VCaP (cell line): ENCODE results near the gene NAA38.
"Not testable (repeated sequence)": the region's sequence is repeated elsewhere in the genome, so short reads cannot be mapped to it uniquely, and the experiment has no call there.

ENCODE experiments used
- H3K27ac ChIP-seq: fragments of 450-650 bp; 2 replicates; pipeline ENCODE4 v1.5.1; 2017
- CTCF ChIP-seq: fragments of 450-650 bp; conservative IDR thresholded peaks from 2 replicates; pipeline ENCODE4 v1.5.1; 2017; ENCODE audit warnings: mild to moderate bottlenecking, moderate library complexity

The NAA38 gene

GRCh38 chr17:7814969-7815368, 42.4 kb downstream of the NAA38 start:
- no peak overlapping the region for H3K27ac ChIP-seq
- TF ChIP-seq CTCF = no peak

GRCh38 chr17:7811251-7811650, 46.1 kb downstream of the NAA38 start:
- TF ChIP-seq CTCF = no peak

GRCh38 chr17:7809791-7810343, 47.5 kb downstream of the NAA38 start:
- H3K27ac ChIP-seq = not testable (repeated sequence)

More at GRCh38 chr17:7811251-7811650, 46.1 kb downstream of the NAA38 start:
- no peak overlapping the region for H3K27ac ChIP-seq

- TF ChIP-seq CTCF = no peak
- no peak overlapping the region for H3K27ac ChIP-seq
These were observed 48.1 kb downstream of the NAA38 start for GRCh38 chr17:7809086-7809790.

GRCh38 chr17:7807206-7807605, 50.2 kb downstream of the NAA38 start:
- no peak for TF ChIP-seq CTCF
- no peak overlapping the region for H3K27ac ChIP-seq
